WI38 (cell line): Measurements from ENCODE around the gene VKORC1L1.
"Not testable (repeated sequence)": the region's sequence is repeated elsewhere in the genome, so short reads cannot be mapped to it uniquely, and the experiment has no call there.

Experiments
- H3K4me3 ChIP-seq: 2 replicates; pipeline ENCODE4 v1.5.1; 2011; ENCODE audit warnings: low read depth, mild to moderate bottlenecking, control low read depth, low read length
- TF ChIP-seq, protein P1 (sequence below): IDR thresholded peaks from 2 replicates; pipeline ENCODE4 v1.5.1; 2012; ENCODE audit warnings: low read depth, mild to moderate bottlenecking, control low read depth, low read length

VKORC1L1 gene

DNA sequence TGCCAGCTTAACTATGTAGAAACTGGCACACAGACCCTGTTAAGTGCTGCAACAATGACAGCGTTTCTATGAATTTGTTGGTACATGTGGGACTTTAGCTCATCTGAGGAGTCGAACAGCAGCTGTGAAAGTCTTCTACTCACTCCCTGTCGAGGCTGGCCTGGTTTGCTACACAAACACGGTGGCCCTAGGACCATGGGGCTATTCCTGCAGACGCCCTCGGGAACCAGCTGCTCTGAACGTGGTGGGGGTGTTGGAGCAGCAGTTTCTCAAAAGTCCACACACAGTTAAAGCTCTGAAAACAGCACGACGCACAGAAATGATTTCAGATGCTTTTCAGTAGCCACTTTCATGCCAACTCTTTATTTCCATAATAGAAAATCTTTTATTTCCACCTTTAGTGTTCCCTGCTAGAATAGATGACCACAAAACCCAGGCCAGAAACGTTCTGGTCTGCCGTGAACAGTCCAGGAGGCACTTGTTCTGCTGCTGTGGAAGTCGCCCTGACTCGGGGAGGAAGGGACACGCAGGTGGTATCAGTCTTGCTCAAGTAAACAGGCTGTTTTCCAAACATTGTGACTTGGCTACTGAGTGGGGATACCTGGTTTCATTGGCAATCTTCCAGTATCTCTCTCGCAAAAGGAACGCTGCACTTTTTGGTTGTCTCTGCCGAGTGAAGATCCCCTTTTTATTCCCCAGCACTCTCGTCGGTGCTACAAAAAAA is 87.6 kb downstream of the VKORC1L1 start:
- TF ChIP-seq, protein P1, sequence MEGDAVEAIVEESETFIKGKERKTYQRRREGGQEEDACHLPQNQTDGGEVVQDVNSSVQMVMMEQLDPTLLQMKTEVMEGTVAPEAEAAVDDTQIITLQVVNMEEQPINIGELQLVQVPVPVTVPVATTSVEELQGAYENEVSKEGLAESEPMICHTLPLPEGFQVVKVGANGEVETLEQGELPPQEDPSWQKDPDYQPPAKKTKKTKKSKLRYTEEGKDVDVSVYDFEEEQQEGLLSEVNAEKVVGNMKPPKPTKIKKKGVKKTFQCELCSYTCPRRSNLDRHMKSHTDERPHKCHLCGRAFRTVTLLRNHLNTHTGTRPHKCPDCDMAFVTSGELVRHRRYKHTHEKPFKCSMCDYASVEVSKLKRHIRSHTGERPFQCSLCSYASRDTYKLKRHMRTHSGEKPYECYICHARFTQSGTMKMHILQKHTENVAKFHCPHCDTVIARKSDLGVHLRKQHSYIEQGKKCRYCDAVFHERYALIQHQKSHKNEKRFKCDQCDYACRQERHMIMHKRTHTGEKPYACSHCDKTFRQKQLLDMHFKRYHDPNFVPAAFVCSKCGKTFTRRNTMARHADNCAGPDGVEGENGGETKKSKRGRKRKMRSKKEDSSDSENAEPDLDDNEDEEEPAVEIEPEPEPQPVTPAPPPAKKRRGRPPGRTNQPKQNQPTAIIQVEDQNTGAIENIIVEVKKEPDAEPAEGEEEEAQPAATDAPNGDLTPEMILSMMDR: no peak
- no peak overlapping the region for H3K4me3 ChIP-seq

DNA sequence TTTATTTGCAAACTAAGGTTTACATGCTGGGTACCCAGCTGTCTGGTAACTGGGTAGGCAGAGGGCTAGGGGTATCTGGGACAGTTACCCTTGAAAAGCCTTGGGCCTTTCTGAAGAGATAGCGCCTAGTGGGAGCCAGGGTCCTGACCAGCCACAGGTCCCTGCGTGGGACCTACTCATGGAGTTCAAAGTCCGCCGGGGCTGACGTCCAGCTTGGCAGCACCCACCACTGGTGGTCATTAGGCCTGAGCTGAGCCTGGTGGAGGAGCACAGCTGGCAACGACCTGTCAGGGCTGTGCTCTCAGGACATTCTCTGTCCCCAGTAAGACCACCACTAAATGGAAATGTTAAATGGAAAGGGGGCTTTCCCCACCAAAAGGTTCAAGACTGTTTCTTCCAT is 89.2 kb downstream of the VKORC1L1 start:
- TF ChIP-seq, protein P1: no peak
- no peak overlapping the region for H3K4me3 ChIP-seq

DNA sequence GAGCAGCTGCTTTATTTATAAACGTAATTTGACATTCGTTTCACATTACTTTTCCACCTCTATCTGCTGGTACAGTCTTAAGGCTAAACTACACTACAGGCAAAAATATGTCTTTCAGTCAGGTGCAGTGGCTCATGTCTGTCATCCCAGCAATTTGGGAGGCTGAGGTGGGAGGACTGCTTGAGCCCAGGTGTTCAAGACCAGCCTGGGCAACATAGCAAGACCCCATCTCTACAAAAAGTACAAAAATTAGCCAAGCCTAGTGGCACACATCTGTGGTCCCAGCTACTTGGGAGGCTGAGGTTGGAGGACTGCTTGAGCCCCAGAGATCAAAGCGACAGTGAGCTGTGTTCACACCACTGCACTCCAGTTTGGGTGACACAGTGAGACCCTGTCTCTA is 91.8 kb downstream of the VKORC1L1 start:
- H3K4me3 ChIP-seq: not testable (repeated sequence)

DNA sequence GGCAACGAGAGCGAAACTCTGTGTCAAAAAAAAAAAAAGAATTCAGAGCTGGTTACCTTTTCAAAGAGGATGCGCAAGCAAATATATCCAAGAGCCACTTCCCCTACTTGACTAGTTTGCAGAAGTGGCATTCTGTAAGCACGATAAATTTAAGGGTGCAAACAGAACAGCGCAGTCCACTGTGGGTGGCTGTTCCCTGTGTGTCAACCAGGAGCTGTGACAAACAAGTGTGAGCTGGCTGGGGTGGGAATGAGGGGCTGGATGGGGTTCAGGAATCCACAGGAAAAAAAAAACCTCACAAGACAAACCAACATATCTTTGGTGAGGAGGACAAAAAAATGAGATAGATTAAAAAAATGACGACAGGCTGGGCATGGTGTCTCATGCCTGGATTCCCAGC is 93.3 kb downstream of the VKORC1L1 start:
- H3K4me3 ChIP-seq: no peak overlapping the region
- TF ChIP-seq, protein P1: no peak

DNA sequence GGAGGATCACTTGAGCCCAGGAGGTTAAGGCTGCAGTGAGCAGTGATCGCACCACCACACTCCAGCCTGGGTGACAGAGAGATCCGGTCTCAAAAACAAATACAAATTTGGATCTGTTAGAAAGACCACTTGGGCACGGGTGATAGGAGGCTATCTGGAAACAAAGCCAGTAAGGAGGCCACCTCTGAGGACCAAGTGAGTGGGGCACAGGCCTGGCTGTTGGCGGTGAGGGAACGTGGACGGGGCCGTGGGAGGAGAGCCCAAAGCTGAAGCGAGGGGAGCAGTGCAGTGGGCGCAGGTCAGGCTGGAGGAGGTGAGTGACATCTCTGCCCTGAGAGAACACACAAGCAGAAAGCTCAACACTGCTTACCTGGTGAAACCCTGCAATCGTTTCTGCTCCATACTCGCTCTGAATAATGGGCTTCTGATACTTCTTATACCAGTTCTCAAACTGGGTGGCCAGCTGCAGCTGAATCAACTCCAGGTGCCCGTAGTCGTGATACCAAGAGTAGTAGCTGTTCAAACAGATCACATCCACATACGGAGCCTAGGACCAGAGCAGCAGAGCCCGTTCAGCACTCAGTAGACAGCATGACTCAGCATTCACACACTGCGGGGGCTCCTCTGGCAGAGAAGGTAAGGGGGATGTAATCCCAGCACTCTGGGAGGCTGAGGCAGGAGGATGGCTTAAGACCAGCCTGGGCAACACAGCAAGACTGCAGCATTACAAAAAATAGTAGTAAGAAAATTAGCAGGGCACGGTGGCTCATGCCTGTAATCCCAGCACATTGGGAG is 94.7 kb downstream of the VKORC1L1 start:
- TF ChIP-seq, protein P1: no peak

DNA sequence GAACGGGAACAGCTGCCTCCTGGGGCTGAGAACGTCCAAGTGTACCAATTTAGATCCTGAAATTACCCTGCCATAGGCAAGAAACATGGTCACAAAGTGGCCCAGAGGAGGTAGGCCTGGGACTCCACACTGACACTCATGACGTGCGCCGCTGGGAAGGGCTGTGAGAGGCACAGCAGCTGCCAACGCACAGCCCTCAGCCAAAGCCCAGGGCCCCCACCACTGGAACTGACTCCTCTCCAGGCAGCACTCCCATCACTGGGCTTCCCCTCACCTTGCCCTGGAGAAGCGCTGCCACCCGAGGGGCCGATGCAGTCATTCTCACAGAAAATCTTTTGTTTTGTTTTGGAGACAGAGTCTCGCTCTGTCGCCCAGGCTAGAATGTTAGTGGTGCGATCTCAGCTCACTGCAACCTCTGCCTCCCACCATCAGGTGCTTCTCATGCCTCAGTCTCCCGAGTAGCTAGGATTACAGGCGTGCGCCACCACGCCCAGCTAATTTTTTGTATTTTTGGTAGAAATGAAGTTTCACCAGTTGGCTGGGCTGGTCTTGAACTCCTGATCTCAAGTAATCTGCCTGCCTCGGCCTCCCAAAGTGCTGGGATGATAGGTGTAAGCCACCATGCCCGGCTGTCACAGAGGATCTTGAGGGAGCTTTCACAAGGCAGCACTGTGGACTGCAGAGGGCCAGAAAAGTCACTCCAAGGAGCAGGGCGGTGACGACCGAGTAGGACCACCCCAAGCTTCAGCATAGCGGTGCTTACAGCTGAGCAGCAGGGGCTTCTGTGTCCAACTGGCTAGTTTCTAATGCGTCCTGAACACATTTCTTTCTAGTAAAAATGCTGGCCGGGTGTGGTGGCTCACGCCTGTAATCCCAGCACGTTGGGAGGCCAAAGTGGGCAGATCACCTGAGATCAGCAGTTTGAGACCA is 95.6 kb downstream of the VKORC1L1 start:
- H3K4me3 ChIP-seq: no peak overlapping the region
- TF ChIP-seq, protein P1: no peak

More for the DNA sequence above, 94.7 kb downstream of the VKORC1L1 start:
- H3K4me3 ChIP-seq: no peak overlapping the region

DNA sequence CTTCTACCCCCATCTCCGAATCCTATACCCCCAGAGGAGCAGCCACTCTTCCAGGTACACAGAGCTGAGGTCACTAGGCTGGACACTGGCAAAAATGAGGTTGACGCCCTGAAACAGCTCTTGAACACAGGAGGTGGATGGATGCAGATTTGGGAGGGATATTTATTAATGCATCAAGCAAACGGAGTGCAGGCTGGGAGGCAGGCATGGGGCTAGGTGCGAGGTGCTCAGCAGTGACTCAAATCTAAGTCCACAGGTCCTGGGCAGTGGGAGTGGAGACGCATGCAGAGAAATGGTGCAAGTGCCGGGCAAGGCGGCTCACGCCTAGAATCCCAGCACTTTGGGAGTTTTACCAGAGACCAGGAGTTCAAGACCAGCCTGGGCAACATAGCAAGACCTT is 98.1 kb downstream of the VKORC1L1 start:
- H3K4me3 ChIP-seq: no peak overlapping the region
- TF ChIP-seq, protein P1: no peak
